Measurements from ENCODE around the gene C22orf31.
A peak's percentile ranks its signal among the peaks of the same experiment; 100 is the strongest.

Gene C22orf31

GRCh38 chr22:29061773-29062172 is at the start of gene C22orf31:
Gene C22orf31, minus strand, starts transcription at chr22:29061831. Its CDS starts 39 bp downstream, at chr22:29061792.
- no peak for TF ChIP-seq Cebpa-rat (IDR thresholded peaks at IDR 0.05)
- H3K27me3 ChIP-seq = no peaks in the 10 kb centered on the region
- H3K4me1 ChIP-seq = peaks cover 24% of the 10 kb centered on the region
- no peaks in the 10 kb centered on the region for H4K20me1 ChIP-seq
- no peak within 1 kb of the TSS for H3K27ac ChIP-seq
- H3K36me3 ChIP-seq = no peaks in the 10 kb centered on the region
- no peak within 1 kb of the TSS for H3K4me3 ChIP-seq
- H3K4me2 ChIP-seq = peak within 1 kb of the TSS; percentile 40
- H3K9ac ChIP-seq = no peak within 1 kb of the TSS
- H3K9me3 ChIP-seq = no peaks in the 10 kb centered on the region

GRCh38 chr22:29110946-29111345 is 49.3 kb upstream of the C22orf31 start:
- Histone ChIP-seq H3K36me3 (no peaks in the 10 kb centered on the region), H3K4me3 (no peak overlapping the region), H3K9ac (no peak overlapping the region), H3K27me3 (no peaks in the 10 kb centered on the region), H3K27ac (no peak overlapping the region), H3K4me2 (no peak overlapping the region), H4K20me1 (no peaks in the 10 kb centered on the region), H3K4me1 (no peaks in the 10 kb centered on the region), H3K9me3 (no peaks in the 10 kb centered on the region)
- TF ChIP-seq Cebpa-rat (IDR thresholded peaks at IDR 0.05) = no peak

- Histone ChIP-seq H3K27ac (no peak overlapping the region), H4K20me1 (no peaks in the 10 kb centered on the region), H3K9ac (no peak overlapping the region), H3K9me3 (no peaks in the 10 kb centered on the region), H3K27me3 (no peaks in the 10 kb centered on the region), H3K4me1 (no peaks in the 10 kb centered on the region), H3K4me2 (no peak overlapping the region), H3K4me3 (no peak overlapping the region), H3K36me3 (no peaks in the 10 kb centered on the region)
- TF ChIP-seq Cebpa-rat (IDR thresholded peaks at IDR 0.05) = no peak
Observed at GRCh38 chr22:29109822-29110221, 48.2 kb upstream of the C22orf31 start.

- no peaks in the 10 kb centered on the region for H3K27me3 ChIP-seq
- no peaks in the 10 kb centered on the region for H3K36me3 ChIP-seq
- no peaks in the 10 kb centered on the region for H3K4me1 ChIP-seq
- H3K27ac ChIP-seq = no peak overlapping the region
- no peak overlapping the region for H3K4me3 ChIP-seq
- H3K9me3 ChIP-seq = no peaks in the 10 kb centered on the region
- H4K20me1 ChIP-seq = no peaks in the 10 kb centered on the region
- H3K4me2 ChIP-seq = no peak overlapping the region
- H3K9ac ChIP-seq = no peak overlapping the region
- TF ChIP-seq Cebpa-rat (IDR thresholded peaks at IDR 0.05) = no peak
Observed at GRCh38 chr22:29108137-29108536, 46.5 kb upstream of the C22orf31 start.

DNA sequence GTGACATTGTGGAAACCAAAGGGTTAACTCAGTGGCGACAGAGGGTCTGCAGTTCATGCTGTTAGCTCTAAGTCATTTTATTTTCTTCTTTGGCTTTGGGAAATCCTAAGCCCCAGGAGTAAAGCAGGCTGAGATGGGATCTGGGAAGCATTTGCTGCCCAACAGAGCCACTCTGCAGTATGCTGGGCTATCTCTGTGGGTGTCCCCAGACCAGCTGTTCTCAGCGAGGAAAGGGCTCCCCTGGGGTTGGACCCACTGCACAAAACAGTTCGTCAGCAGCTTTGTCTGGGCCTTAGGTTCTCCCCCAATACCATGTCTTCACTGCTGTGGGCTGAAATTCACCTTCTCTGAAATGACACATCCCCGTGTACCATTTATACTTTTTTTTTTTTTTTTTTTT is 45.2 kb upstream of the C22orf31 start:
- Histone ChIP-seq H3K4me1 (no peaks in the 10 kb centered on the region), H3K36me3 (no peaks in the 10 kb centered on the region), H3K9me3 (no peaks in the 10 kb centered on the region), H4K20me1 (no peaks in the 10 kb centered on the region), H3K27me3 (no peaks in the 10 kb centered on the region), H3K4me3 (no peak overlapping the region), H3K27ac (no peak overlapping the region), H3K9ac (no peak overlapping the region), H3K4me2 (no peak overlapping the region)
- no peak for TF ChIP-seq Cebpa-rat (IDR thresholded peaks at IDR 0.05)

DNA sequence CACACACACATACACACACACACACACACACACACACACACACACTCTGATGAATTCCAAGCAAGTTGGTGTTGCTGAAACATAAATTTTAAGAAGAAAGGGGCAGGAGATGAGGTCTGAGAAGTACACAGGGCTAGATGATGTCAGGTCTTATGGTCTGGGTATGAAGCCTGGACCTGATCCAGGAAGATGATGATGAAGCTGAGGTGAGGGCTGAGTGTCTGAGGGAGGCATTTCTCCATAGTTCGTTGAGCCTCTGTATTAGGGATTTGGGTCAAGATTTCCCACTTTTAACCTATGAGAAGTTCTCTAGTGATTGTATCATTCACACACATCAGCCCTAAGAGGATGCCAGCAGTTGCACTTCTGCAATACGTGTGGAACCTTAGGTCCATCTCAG is 43.8 kb upstream of the C22orf31 start:
- TF ChIP-seq Cebpa-rat (IDR thresholded peaks at IDR 0.05) = no peak
- no peaks in the 10 kb centered on the region for H3K27me3 ChIP-seq
- H3K9me3 ChIP-seq = no peaks in the 10 kb centered on the region
- H3K4me1 ChIP-seq = no peaks in the 10 kb centered on the region
- no peak overlapping the region for H3K9ac ChIP-seq
- H3K27ac ChIP-seq = no peak overlapping the region
- H3K4me2 ChIP-seq = no peak overlapping the region
- H3K4me3 ChIP-seq = no peak overlapping the region
- H4K20me1 ChIP-seq = no peaks in the 10 kb centered on the region
- no peaks in the 10 kb centered on the region for H3K36me3 ChIP-seq

GRCh38 chr22:29103121-29103520 is 41.5 kb upstream of the C22orf31 start:
- no peaks in the 10 kb centered on the region for H3K4me1 ChIP-seq
- H3K4me3 ChIP-seq = no peak overlapping the region
- no peak for TF ChIP-seq Cebpa-rat (IDR thresholded peaks at IDR 0.05)
- no peak overlapping the region for H3K27ac ChIP-seq
- H3K9ac ChIP-seq = no peak overlapping the region
- no peaks in the 10 kb centered on the region for H3K36me3 ChIP-seq
- no peaks in the 10 kb centered on the region for H3K27me3 ChIP-seq
- H3K4me2 ChIP-seq = no peak overlapping the region
- no peaks in the 10 kb centered on the region for H4K20me1 ChIP-seq
- H3K9me3 ChIP-seq = no peaks in the 10 kb centered on the region

GRCh38 chr22:29102300-29102699 is 40.7 kb upstream of the C22orf31 start:
- H3K27ac ChIP-seq = no peak overlapping the region
- no peak overlapping the region for H3K4me3 ChIP-seq
- no peak for TF ChIP-seq Cebpa-rat (IDR thresholded peaks at IDR 0.05)

DNA sequence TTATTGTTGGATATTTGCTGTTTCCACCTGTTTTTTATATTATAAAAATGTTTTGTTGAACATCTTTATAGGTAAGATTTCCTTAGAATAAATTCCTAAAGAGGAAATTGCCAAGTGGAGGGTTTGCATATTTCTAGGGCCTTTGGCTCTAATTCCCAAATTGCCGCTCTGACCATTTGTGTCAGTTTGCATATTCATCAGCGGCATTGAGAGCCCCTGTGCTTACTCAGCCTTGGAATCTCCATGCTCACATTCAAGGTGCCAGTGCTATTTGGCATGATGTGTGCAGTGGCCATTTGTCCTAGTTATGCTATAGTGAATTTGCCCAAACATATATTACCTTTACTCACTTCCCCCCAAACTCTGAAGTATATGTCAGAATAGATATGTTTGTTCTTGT is 36.7 kb upstream of the C22orf31 start:
- Histone ChIP-seq H3K4me1 (no peaks in the 10 kb centered on the region), H3K4me2 (no peak overlapping the region), H3K9ac (no peak overlapping the region), H3K9me3 (no peaks in the 10 kb centered on the region), H3K27ac (no peak overlapping the region), H4K20me1 (no peaks in the 10 kb centered on the region), H3K27me3 (no peaks in the 10 kb centered on the region), H3K36me3 (no peaks in the 10 kb centered on the region), H3K4me3 (no peak overlapping the region)
- no peak for TF ChIP-seq Cebpa-rat (IDR thresholded peaks at IDR 0.05)

More at GRCh38 chr22:29102300-29102699, 40.7 kb upstream of the C22orf31 start:
- H4K20me1 ChIP-seq = no peaks in the 10 kb centered on the region
- no peaks in the 10 kb centered on the region for H3K4me1 ChIP-seq
- H3K27me3 ChIP-seq = no peaks in the 10 kb centered on the region
- H3K4me2 ChIP-seq = no peak overlapping the region
- no peaks in the 10 kb centered on the region for H3K36me3 ChIP-seq
- no peak overlapping the region for H3K9ac ChIP-seq
- no peaks in the 10 kb centered on the region for H3K9me3 ChIP-seq

GRCh38 chr22:29096736-29097669 is 35.4 kb upstream of the C22orf31 start:
- Histone ChIP-seq H3K27ac (no peak overlapping the region), H3K4me3 (no peak overlapping the region), H4K20me1 (no peaks in the 10 kb centered on the region), H3K9me3 (no peaks in the 10 kb centered on the region), H3K27me3 (no peaks in the 10 kb centered on the region), H3K4me1 (no peaks in the 10 kb centered on the region), H3K4me2 (no peak overlapping the region), H3K36me3 (no peaks in the 10 kb centered on the region), H3K9ac (no peak overlapping the region)
- no peak for TF ChIP-seq Cebpa-rat (IDR thresholded peaks at IDR 0.05)
